ENCODE results near the gene GOLGA5. TPM values are rescaled to one million over a fixed set of nuclear protein-coding genes. Genes with fewer than 3 reads are reported as not detected.

The GOLGA5 gene
- total and polyA plus RNA-seq, 2 donors (not counting 3 experiments of a cell fraction or from before 2014, with no cell fraction given): 16.3 to 28.9 TPM

GRCh38 chr14:92861856-92862745 lies 68.0 kb downstream of the GOLGA5 start:
- Histone ChIP-seq H3K27me3 (ENCODE audit: control insufficient read depth in 2 of 2, insufficient read depth in 2 of 2, low read length in 2 of 2) (no peaks in the 10 kb centered on the region), H3K4me3 (replicated peaks in 1 of 3; ENCODE audit: insufficient read depth in 1 of 3, low read depth in 1 of 3, low read length in 3 of 3) (no peak overlapping the region), H3K79me2 (ENCODE audit: control insufficient read depth, insufficient read depth, low read length) (no peaks in the 10 kb centered on the region), H3K4me1 (ENCODE audit: control insufficient read depth, extremely low read depth, insufficient read depth, low read length) (no peaks in the 10 kb centered on the region), H3K9me3 (replicated peaks; ENCODE audit: control insufficient read depth, insufficient read depth, low read length) (no peaks in the 10 kb centered on the region), H3K4me2 (ENCODE audit: insufficient read depth, low read length) (no peak overlapping the region), H2AFZ (ENCODE audit: low read depth, low read length) (no peak overlapping the region), H3K9ac (replicated peaks; ENCODE audit: extremely low read depth, insufficient read depth, low read length) (no peak overlapping the region), H3K9me1 (replicated peaks; ENCODE audit: control insufficient read depth, extremely low read depth, insufficient read depth, low read length) (no peaks in the 10 kb centered on the region), H3K27ac (ENCODE audit: insufficient read depth, low read depth, low read length) (no peak overlapping the region), H3K36me3 (ENCODE audit: control insufficient read depth in 2 of 2, extremely low read depth in 1 of 2, insufficient read depth in 2 of 2, low read length in 2 of 2) (no peaks in the 10 kb centered on the region), H4K20me1 (replicated peaks; ENCODE audit: control insufficient read depth, extremely low read depth, insufficient read depth, low read length) (no peaks in the 10 kb centered on the region)
- POLR2A ChIA-PET: no interaction called here
- CTCF ChIA-PET: interaction anchor here (1.9 kb wide), 1 partner anchor 14 kb away, joined by 7 read pairs; no protein-coding TSS in a partner anchor
- DNase-seq (ENCODE audit: low read depth, low spot score) (no peak), FAIRE-seq (no peak)
- intact Hi-C loops (cut with micrococcal nuclease) (no loop called here), dilution Hi-C loops (cut with MboI; ENCODE audit: extremely low pct_ligation_motif_present, low sequenced_read_pairs) (no loop called here)
- BruUV-seq (replicated peaks): no TSS peak
- TF ChIP-seq FOS (IDR thresholded peaks at IDR 0.05; ENCODE audit: borderline replicate concordance, insufficient read depth, low read length) (no peak), POLR2AphosphoS5 (IDR thresholded peaks at IDR 0.05; ENCODE audit: insufficient read depth, low read depth, low read length) (no peak), CTCF (IDR thresholded peaks at IDR 0.05; ENCODE audit: extremely low read depth in 1 of 2, insufficient read depth in 1 of 2, low read depth in 1 of 2, low read length in 2 of 2) (no peak), POLR2A (IDR thresholded peaks at IDR 0.05; ENCODE audit: low read depth, low read length) (no peak), MYC (IDR thresholded peaks at IDR 0.05; ENCODE audit: low read depth, low read length) (no peak), MAX (IDR thresholded peaks at IDR 0.05; ENCODE audit: insufficient read depth, insufficient read length) (no peak), JUN (IDR thresholded peaks at IDR 0.05; ENCODE audit: borderline replicate concordance, insufficient read depth, insufficient read length, low read depth) (no peak), GATA2 (IDR thresholded peaks at IDR 0.05; ENCODE audit: insufficient read depth, insufficient read length, low read depth, low read length) (no peak), EZH2 (IDR thresholded peaks at IDR 0.05; ENCODE audit: borderline replicate concordance, low read depth, low read length, severe bottlenecking) (no peak)

All from endothelial cell of umbilical vein (primary cell).